IMR-90 (cell line): ENCODE measurements around the gene RAP1GAP. TPM values are rescaled to one million over a fixed set of nuclear protein-coding genes. Genes with fewer than 3 reads are reported as not detected.

Experiments
- ATAC-seq: fragments of 200-7000 bp; cut with Tn5 transposase; 2 replicates; pipeline ENCODE4 v1.9.1; 2020; ENCODE audit warnings: low read depth, mild to moderate bottlenecking, moderate library complexity
- BruUV-seq: library from RNA; stranded (reverse); fragments of 400-500 nt; replicated peaks from 2 replicates; lab custom pipeline; 2021; lab: Mats Ljungman, UMichigan
- CTCF ChIA-PET: fragments of 300-600 bp; formaldehyde crosslinking; extraction: SDS; loops from one replicate; lab custom pipeline; 2021; ENCODE audit warnings: antibody characterized with exemption; lab: Yijun Ruan, JAX
- POLR2A ChIA-PET: fragments of 300-600 bp; sonication (Branson Sonifier 250); formaldehyde crosslinking; loops from one replicate; lab custom pipeline; 2022; ENCODE audit warnings: antibody characterized with exemption; ENCODE audit not compliant: unreplicated experiment; lab: Charles Lee
- DNase-seq: peaks from one replicate; pipeline ENCODE4 v3.0.0; 2013
- H2AFZ ChIP-seq: replicated peaks from 2 replicates; pipeline ENCODE3; 2013; ENCODE audit warnings: low read length, mild to moderate bottlenecking; ENCODE audit not compliant: poor library complexity
- H2AK5ac ChIP-seq: 2 replicates; pipeline ENCODE4 v1.6.1; 2013; ENCODE audit warnings: low read depth, low read length, inconsistent platforms
- H2AK9ac ChIP-seq: replicated peaks from 2 replicates; pipeline ENCODE3; 2013; ENCODE audit warnings: mild to moderate bottlenecking, low read depth, low read length, moderate library complexity; ENCODE audit not compliant: poor library complexity
- H2BK120ac ChIP-seq: 2 replicates; pipeline ENCODE4 v1.6.1; 2013; ENCODE audit warnings: low read depth, low read length, inconsistent platforms
- H2BK15ac ChIP-seq: 3 replicates; pipeline ENCODE4 v1.6.1; 2013; ENCODE audit warnings: low read depth, low read length, inconsistent platforms
- H2BK20ac ChIP-seq: 2 replicates; pipeline ENCODE4 v1.6.1; 2013; ENCODE audit warnings: low read depth, mild to moderate bottlenecking, inconsistent platforms, low read length, moderate library complexity
- H2BK5ac ChIP-seq: 2 replicates; pipeline ENCODE4 v1.6.1; 2013; ENCODE audit warnings: mild to moderate bottlenecking, low read depth, low read length, inconsistent platforms; ENCODE audit not compliant: poor library complexity, severe bottlenecking
- H3K14ac ChIP-seq: replicated peaks from 2 replicates; pipeline ENCODE4 v1.6.1; 2013; ENCODE audit warnings: low read depth, low read length, inconsistent platforms
- H3K18ac ChIP-seq: 2 replicates; pipeline ENCODE4 v1.6.1; 2013; ENCODE audit warnings: low read depth, low read length, control low read depth
- H3K23ac ChIP-seq: 2 replicates; pipeline ENCODE4 v1.6.1; 2013; ENCODE audit warnings: low read depth, low read length, inconsistent platforms
- H3K27ac ChIP-seq: 2 replicates; pipeline ENCODE4 v1.5.1; 2013; ENCODE audit warnings: mild to moderate bottlenecking, control low read depth, low read length; ENCODE audit not compliant: insufficient read depth
- H3K27me3 ChIP-seq: 2 replicates; pipeline ENCODE4 v1.6.1; 2013; ENCODE audit warnings: low read length; ENCODE audit not compliant: control insufficient read depth, insufficient read depth
- H3K36me3 ChIP-seq: 2 replicates; pipeline ENCODE4 v1.6.1; 2013; ENCODE audit warnings: low read length, mixed read lengths; ENCODE audit not compliant: control insufficient read depth, insufficient read depth
- H3K4ac ChIP-seq: 2 replicates; pipeline ENCODE4 v1.6.1; 2013; ENCODE audit warnings: low read depth, low read length, inconsistent platforms
- H3K4me1 ChIP-seq: 2 replicates; pipeline ENCODE4 v1.6.1; 2013; ENCODE audit warnings: low read length, mixed read lengths; ENCODE audit not compliant: control insufficient read depth, insufficient read depth
- H3K4me2 ChIP-seq: 2 replicates; pipeline ENCODE4 v1.6.1; 2013; ENCODE audit warnings: low read depth, mild to moderate bottlenecking, control low read depth, low read length, moderate library complexity
- H3K4me3 ChIP-seq: 2 replicates; pipeline ENCODE4 v1.5.1; 2013; ENCODE audit warnings: low read depth, mild to moderate bottlenecking, control low read depth, low read length, moderate library complexity; ENCODE audit not compliant: insufficient read depth
- H3K56ac ChIP-seq: 2 replicates; pipeline ENCODE4 v1.6.1; 2013; ENCODE audit warnings: low read length, inconsistent platforms; ENCODE audit not compliant: insufficient read depth; ENCODE audit errors: extremely low read depth
- H3K79me1 ChIP-seq, 2 experiments: 2 replicates each; pipeline ENCODE4 v1.6.1; 2013; ENCODE audit warnings: low read length in 2 of 2, inconsistent platforms in 1 of 2, low read depth in 1 of 2
- H3K9ac ChIP-seq: 2 replicates; pipeline ENCODE4 v1.6.1; 2013; ENCODE audit warnings: low read depth, low read length, control low read depth
- H3K9me1 ChIP-seq: 2 replicates; pipeline ENCODE4 v1.6.1; 2013; ENCODE audit warnings: low read length, inconsistent platforms; ENCODE audit not compliant: insufficient read depth
- H3K9me3 ChIP-seq: 2 replicates; pipeline ENCODE4 v1.6.1; 2013; ENCODE audit warnings: low read length; ENCODE audit not compliant: control insufficient read depth, insufficient read depth
- H4K20me1 ChIP-seq: 2 replicates; pipeline ENCODE4 v1.6.1; 2013; ENCODE audit warnings: low read length, inconsistent platforms; ENCODE audit not compliant: insufficient read depth
- H4K5ac ChIP-seq: 2 replicates; pipeline ENCODE4 v1.6.1; 2013; ENCODE audit warnings: mild to moderate bottlenecking, low read depth, low read length, control low read depth
- H4K8ac ChIP-seq, 2 experiments: 2 replicates each; pipeline ENCODE4 v1.6.1; 2013; ENCODE audit warnings: low read depth in 2 of 2, low read length in 2 of 2, control low read depth in 1 of 2, inconsistent platforms in 1 of 2
- H4K91ac ChIP-seq: 2 replicates; pipeline ENCODE4 v1.6.1; 2013; ENCODE audit warnings: low read depth, low read length, inconsistent platforms; ENCODE audit not compliant: insufficient read depth
- BHLHE40 ChIP-seq: fragments of 150-350 bp; IDR thresholded peaks from 2 replicates; pipeline ENCODE4 v1.6.1; 2016; ENCODE audit warnings: mild to moderate bottlenecking, low read depth, low read length
- CEBPB ChIP-seq: IDR thresholded peaks from 2 replicates; pipeline ENCODE4 v1.6.1; 2012; ENCODE audit warnings: low read depth, low read length, improper control_type of control experiment
- CHD1 ChIP-seq: IDR thresholded peaks from 2 replicates; pipeline ENCODE4 v1.6.1; 2012; ENCODE audit warnings: low read depth, low read length, improper control_type of control experiment
- CTCF ChIP-seq: conservative IDR thresholded peaks from 2 replicates; pipeline ENCODE4 v1.5.1; 2012; ENCODE audit warnings: mild to moderate bottlenecking, low read depth, low read length, improper control_type of control experiment
- ELK1 ChIP-seq: fragments of 150-350 bp; IDR thresholded peaks from 2 replicates; pipeline ENCODE4 v1.6.1; 2016; ENCODE audit warnings: low read depth, mild to moderate bottlenecking, low read length, moderate library complexity, borderline replicate concordance
- FOS ChIP-seq: fragments of 150-350 bp; IDR thresholded peaks from 2 replicates; pipeline ENCODE4 v1.6.1; 2016; ENCODE audit warnings: low read depth, low read length
- MAFK ChIP-seq: IDR thresholded peaks from 2 replicates; pipeline ENCODE4 v1.6.1; 2012; ENCODE audit warnings: low read depth, low read length, improper control_type of control experiment
- MAZ ChIP-seq: IDR thresholded peaks from 2 replicates; pipeline ENCODE4 v1.6.1; 2012; ENCODE audit warnings: low read depth, mild to moderate bottlenecking, low read length, improper control_type of control experiment, moderate library complexity, borderline replicate concordance
- NFE2L2 ChIP-seq: fragments of 150-350 bp; IDR thresholded peaks from 2 replicates; pipeline ENCODE4 v1.6.1; 2016; ENCODE audit warnings: low read depth, mild to moderate bottlenecking, low read length
- POLR2A ChIP-seq: IDR thresholded peaks from 2 replicates; pipeline ENCODE4 v1.6.1; 2012; ENCODE audit warnings: mild to moderate bottlenecking, low read depth, low read length
- RAD21 ChIP-seq: IDR thresholded peaks from 2 replicates; pipeline ENCODE4 v1.6.1; 2012; ENCODE audit warnings: low read length, improper control_type of control experiment
- RCOR1 ChIP-seq: IDR thresholded peaks from 2 replicates; pipeline ENCODE4 v1.6.1; 2012; ENCODE audit warnings: mild to moderate bottlenecking, low read length, improper control_type of control experiment; ENCODE audit not compliant: insufficient replicate concordance
- RFX5 ChIP-seq: IDR thresholded peaks from 2 replicates; pipeline ENCODE4 v1.8.0; 2012; ENCODE audit warnings: low read depth, mild to moderate bottlenecking, low read length, moderate library complexity
- WGBS, 2 experiments: methylation state at CpG; one replicate each; pipeline versions ENCODE4 v1.1.5 to v1.1.7; 2013; ENCODE audit warnings: missing lambda C conversion rate in 2 of 2; ENCODE audit not compliant: insufficient read length in 1 of 2; ENCODE audit errors: extremely low coverage in 2 of 2; 5-methylcytosine and 5-hydroxymethylcytosine counted together
- dilution Hi-C: fragments of 300-500 bp; cut with HindIII; formaldehyde crosslinking; loops from one replicate; pipeline ENCODE4 v1.14.3; 2018; ENCODE audit warnings: low sequenced_read_pairs; ENCODE audit not compliant: unreplicated experiment
- in situ Hi-C: fragments of 300-500 bp; cut with MboI; formaldehyde crosslinking; loops from 3 replicates; pipeline ENCODE4 v1.14.3; 2019; ENCODE audit warnings: low sequenced_read_pairs, inconsistent platforms, mixed read lengths
- intact Hi-C: fragments of 100-400 bp; cut with micrococcal nuclease; formaldehyde crosslinking; loops from 2 replicates; pipeline ENCODE4 v1.10.0; 2022
- polyA plus RNA-seq, 3 experiments: library from polyadenylated mRNA; depleted of rRNA; stranded (reverse); fragments of >200 nt; gene quantifications; 2 replicates each; pipeline ENCODE4 v1.2.3, GENCODE V29; 2012; ENCODE audit warnings: low replicate concordance in 1 of 3
- total RNA-seq: library from RNA; depleted of rRNA; stranded (reverse); fragments of >200 nt; gene quantifications from 2 replicates; pipeline ENCODE4 v1.2.3, GENCODE V29; 2012
- TF ChIP-seq, protein P1 (sequence below): fragments of 150-350 bp; IDR thresholded peaks from 2 replicates; pipeline ENCODE4 v1.6.1; 2017; ENCODE audit warnings: mild to moderate bottlenecking, antibody characterized with exemption, low read length, low read depth

Gene RAP1GAP
- total and polyA plus RNA-seq, 2 of the 4 experiments (the other 2 are of a cell fraction), result under 0.01 to 0.10 TPM

- H3K23ac ChIP-seq, result no peak overlapping the region
- H3K56ac ChIP-seq, result no peak overlapping the region
- H3K4me2 ChIP-seq, result no peak overlapping the region
- TF ChIP-seq RFX5 (no peak), CEBPB (no peak), MAZ (no peak), MAFK (no peak), FOS (no peak), NFE2L2 (no peak), BHLHE40 (no peak), CTCF (no peak), CHD1 (no peak), RAD21 (no peak), RCOR1 (no peak), ELK1 (no peak), POLR2A (no peak)
- TF ChIP-seq, protein P1, sequence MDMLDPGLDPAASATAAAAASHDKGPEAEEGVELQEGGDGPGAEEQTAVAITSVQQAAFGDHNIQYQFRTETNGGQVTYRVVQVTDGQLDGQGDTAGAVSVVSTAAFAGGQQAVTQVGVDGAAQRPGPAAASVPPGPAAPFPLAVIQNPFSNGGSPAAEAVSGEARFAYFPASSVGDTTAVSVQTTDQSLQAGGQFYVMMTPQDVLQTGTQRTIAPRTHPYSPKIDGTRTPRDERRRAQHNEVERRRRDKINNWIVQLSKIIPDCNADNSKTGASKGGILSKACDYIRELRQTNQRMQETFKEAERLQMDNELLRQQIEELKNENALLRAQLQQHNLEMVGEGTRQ, result no peak
- ATAC-seq, result no peak
- no peak overlapping the region for H2BK20ac ChIP-seq
- H3K4ac ChIP-seq, result no peak overlapping the region
- no peak overlapping the region for H2AK5ac ChIP-seq
- POLR2A ChIA-PET, result no interaction called here
- H3K27me3 ChIP-seq, result peaks cover 78% of the 10 kb centered on the region
- no peak overlapping the region for H3K14ac ChIP-seq
- H2AK9ac ChIP-seq, result peak overlapping the region; percentile 24
- BruUV-seq, result no TSS peak
- H4K91ac ChIP-seq, result no peak overlapping the region
- no peak overlapping the region for H2BK5ac ChIP-seq
- no peak overlapping the region for H3K18ac ChIP-seq
- no CpG with 5 or more reads among the region's 12 CpGs for WGBS, 2 experiments
- CTCF ChIA-PET, result no interaction called here
- no peak overlapping the region for H2BK15ac ChIP-seq
- intact Hi-C loops, result no loop called here
- no peak overlapping the region for H4K8ac ChIP-seq
- no peaks in the 10 kb centered on the region for H4K20me1 ChIP-seq
- 0 out of 2 replicates have a peak, but pooled peaks cover 3% of the 10 kb centered on the region for H3K9me1 ChIP-seq
- no peaks in the 10 kb centered on the region for H3K79me1 ChIP-seq
- dilution Hi-C loops, result no loop called here
- H3K4me1 ChIP-seq, result no peaks in the 10 kb centered on the region; the same call in 1 of the 2 replicates
- no peak overlapping the region for H4K5ac ChIP-seq
- no peak overlapping the region for H2BK120ac ChIP-seq
- H3K9me3 ChIP-seq, result no peaks in the 10 kb centered on the region
- no peak for DNase-seq
- no peak overlapping the region for H2AFZ ChIP-seq
- no peak overlapping the region for H3K4me3 ChIP-seq
- no peak overlapping the region for H3K27ac ChIP-seq
- in situ Hi-C loops, result no loop called here
- H3K36me3 ChIP-seq, result no peaks in the 10 kb centered on the region
- no peak overlapping the region for H3K9ac ChIP-seq
Measured at GRCh38 chr1:21620011-21620410, 49.1 kb downstream of the RAP1GAP start.
